NCI-H2029 (cell line): ENCODE results near the gene TTLL11.

Experiments
- DNase-seq: peaks from one replicate; lab custom pipeline; 2025; lab: John Stamatoyannopoulos, UW

Gene TTLL11

GRCh38 chr9:122051351-122052321 is 41.5 kb downstream of the TTLL11 start:
- no peak for DNase-seq

GRCh38 chr9:122050167-122050566 is 42.9 kb downstream of the TTLL11 start:
- no peak for DNase-seq

- DNase-seq: no peak
Measured at GRCh38 chr9:122042056-122042455, 51.1 kb downstream of the TTLL11 start.

- no peak for DNase-seq
Measured at GRCh38 chr9:122040561-122041242, 52.4 kb downstream of the TTLL11 start.

GRCh38 chr9:122039234-122039633 is 53.9 kb downstream of the TTLL11 start:
- no peak for DNase-seq

- no peak for DNase-seq
Measured at GRCh38 chr9:122036988-122037387, 56.1 kb downstream of the TTLL11 start.

GRCh38 chr9:122036408-122036807 is 56.7 kb downstream of the TTLL11 start:
- no peak for DNase-seq

GRCh38 chr9:122033775-122034373 is 59.2 kb downstream of the TTLL11 start:
- DNase-seq: no peak

- DNase-seq: no peak
Measured at GRCh38 chr9:122032346-122032745, 60.8 kb downstream of the TTLL11 start.

- DNase-seq: no peak
Measured at GRCh38 chr9:122031776-122032175, 61.3 kb downstream of the TTLL11 start.

GRCh38 chr9:122031157-122031556 is 62.0 kb downstream of the TTLL11 start:
- no peak for DNase-seq

- no peak for DNase-seq
Measured at GRCh38 chr9:122030357-122030756, 62.8 kb downstream of the TTLL11 start.

- DNase-seq: no peak
Measured at GRCh38 chr9:122029898-122030297, 63.2 kb downstream of the TTLL11 start.

- no peak for DNase-seq
Measured at GRCh38 chr9:122028089-122028488, 65.0 kb downstream of the TTLL11 start.

GRCh38 chr9:122020398-122020797 is 72.7 kb downstream of the TTLL11 start:
- no peak for DNase-seq

GRCh38 chr9:122016744-122017143 is 76.4 kb downstream of the TTLL11 start:
- DNase-seq: no peak

GRCh38 chr9:122016309-122016708 is 76.8 kb downstream of the TTLL11 start:
- DNase-seq: no peak

- no peak for DNase-seq
Measured at GRCh38 chr9:122015170-122015821, 77.8 kb downstream of the TTLL11 start.

- no peak for DNase-seq
Measured at GRCh38 chr9:122011818-122012498, 81.2 kb downstream of the TTLL11 start.

- no peak for DNase-seq
Measured at GRCh38 chr9:122008559-122008958, 84.5 kb downstream of the TTLL11 start.

GRCh38 chr9:122007837-122008236 is 85.3 kb downstream of the TTLL11 start:
- no peak for DNase-seq

GRCh38 chr9:122005597-122005996 is 87.5 kb downstream of the TTLL11 start:
- no peak for DNase-seq
